HG03469 (cell line): ENCODE results near the gene KCNK3.
"Not testable (repeated sequence)": the region's sequence is repeated elsewhere in the genome, so short reads cannot be mapped to it uniquely, and the experiment has no call there.

Source experiments
- ATAC-seq: cut with Tn5 transposase; IDR thresholded peaks from one replicate; pipeline ENCODE4 v1.9.1; 2021; ENCODE audit warnings: mild to moderate bottlenecking, moderate library complexity, moderate number of reproducible peaks; ENCODE audit not compliant: unreplicated experiment

Gene KCNK3

DNA sequence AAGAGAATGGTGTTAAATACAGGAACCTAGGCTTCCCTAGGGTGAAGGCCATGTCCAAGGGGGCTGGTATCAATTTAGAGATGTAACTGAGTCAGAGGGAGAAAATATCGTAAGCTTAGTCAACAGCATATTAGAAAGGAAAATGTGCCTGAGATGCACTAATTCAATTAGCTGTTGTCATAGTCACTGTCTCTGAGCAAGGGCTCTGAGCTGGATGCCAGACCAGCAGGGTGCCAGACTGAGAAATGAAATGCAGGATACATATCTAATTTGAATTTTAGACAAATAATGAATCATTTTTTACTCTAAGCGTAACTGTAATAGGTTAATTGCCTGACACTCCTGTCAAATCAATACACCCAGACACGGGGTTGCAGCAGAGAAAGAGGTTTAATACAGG is 60.1 kb downstream of the KCNK3 start:
- no peak for ATAC-seq

DNA sequence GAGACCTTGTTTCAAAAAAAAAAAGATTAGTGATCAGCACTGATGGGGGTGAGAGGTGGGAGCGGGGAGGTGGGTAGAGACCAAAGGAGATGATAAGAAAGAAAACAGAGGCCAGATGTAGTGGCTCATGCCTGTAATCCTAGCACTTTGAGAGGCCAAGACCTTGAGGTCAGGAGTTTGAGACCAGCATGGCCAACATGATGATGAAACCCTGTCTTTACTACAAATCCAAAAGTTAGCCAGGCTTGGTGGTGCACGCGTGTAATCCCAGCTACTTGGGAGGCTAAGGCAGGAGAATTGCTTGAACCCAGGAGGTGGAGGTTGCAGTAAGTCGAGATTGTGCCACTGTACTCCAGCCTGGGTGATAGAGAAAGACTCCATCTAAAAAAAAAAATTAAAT is 62.0 kb downstream of the KCNK3 start:
- no peak for ATAC-seq

GRCh38 chr2:26754972-26755670 is 62.6 kb downstream of the KCNK3 start:
- ATAC-seq: no peak

GRCh38 chr2:26756337-26756736 is 63.8 kb downstream of the KCNK3 start:
- ATAC-seq: no peak

DNA sequence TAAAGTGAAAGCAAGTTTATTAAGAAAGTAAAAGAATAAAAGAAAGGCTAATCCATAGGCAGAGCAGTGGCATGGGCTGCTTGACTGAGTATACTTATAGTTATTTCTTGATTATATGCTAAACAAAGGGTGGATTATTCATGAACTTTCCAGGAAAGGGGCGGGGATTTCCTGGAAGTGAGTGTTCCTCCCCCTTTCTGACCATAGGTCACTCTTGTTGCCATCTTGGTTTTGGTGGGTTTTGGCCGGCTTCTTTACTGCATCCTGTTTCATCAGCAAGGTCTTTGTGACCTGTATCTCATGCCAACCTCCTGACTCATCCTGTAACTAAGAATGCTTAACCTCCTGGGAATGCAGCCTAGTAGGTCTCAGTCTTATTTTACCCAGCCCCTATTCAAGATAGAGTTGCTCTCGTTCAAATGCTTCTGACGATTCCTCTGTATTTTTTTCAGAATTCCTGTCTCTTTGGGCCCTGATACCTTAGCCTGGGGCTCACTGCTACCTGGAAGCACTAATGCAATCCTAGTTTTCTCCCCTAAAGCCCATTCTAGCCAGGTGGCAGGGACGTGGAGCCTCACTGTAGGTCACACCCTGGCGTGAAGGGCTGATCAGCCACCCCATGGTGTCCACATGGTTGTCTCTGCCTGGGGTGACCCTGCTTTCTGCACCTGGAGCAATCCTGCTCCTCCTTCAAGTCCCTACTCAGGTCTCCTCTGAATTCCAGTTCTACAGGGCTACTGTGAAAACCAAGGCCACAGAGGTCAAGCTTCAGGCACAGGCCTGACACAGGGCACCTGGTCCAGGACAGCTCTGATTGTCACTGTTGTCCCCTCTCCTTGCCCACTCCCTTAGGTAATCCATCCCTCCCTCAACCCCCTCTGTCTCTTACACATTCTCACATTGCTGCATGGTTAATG is 65.6 kb downstream of the KCNK3 start:
- ATAC-seq: no peak

- ATAC-seq: no peak
Measured at GRCh38 chr2:26758790-26759321, 66.3 kb downstream of the KCNK3 start.

- no peak for ATAC-seq
Measured at GRCh38 chr2:26759845-26760244, 67.3 kb downstream of the KCNK3 start.

GRCh38 chr2:26760991-26761390 is 68.5 kb downstream of the KCNK3 start:
- not testable (repeated sequence) for ATAC-seq

GRCh38 chr2:26763019-26763418 is 70.5 kb downstream of the KCNK3 start:
- no peak for ATAC-seq

- ATAC-seq: no peak
Measured at GRCh38 chr2:26764078-26764887, 71.8 kb downstream of the KCNK3 start, which contains the start of gene SLC35F6. SLC35F6 (plus strand) TSS chr2:26764284; CDS start chr2:26764350, 66 bp downstream.

DNA sequence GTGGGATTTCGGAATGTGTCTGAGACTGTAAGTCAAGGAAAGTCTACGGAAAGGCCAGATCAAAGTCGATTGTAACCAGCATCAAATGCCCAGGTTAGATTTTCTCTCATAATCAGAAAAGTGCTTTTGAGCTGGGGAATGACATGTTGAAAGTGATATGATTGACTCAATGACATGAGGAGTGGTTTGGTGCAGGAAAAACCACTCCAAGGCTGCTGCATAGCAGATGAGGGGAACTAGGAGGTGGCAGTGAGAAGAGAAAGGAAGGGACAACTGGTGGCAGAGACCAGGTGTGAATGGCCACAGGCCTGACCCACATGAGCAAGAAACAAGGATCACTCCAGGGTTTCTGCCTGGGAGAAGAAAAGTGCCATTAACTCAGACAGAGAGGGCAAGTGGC is 72.4 kb downstream of the KCNK3 start:
- ATAC-seq: no peak

DNA sequence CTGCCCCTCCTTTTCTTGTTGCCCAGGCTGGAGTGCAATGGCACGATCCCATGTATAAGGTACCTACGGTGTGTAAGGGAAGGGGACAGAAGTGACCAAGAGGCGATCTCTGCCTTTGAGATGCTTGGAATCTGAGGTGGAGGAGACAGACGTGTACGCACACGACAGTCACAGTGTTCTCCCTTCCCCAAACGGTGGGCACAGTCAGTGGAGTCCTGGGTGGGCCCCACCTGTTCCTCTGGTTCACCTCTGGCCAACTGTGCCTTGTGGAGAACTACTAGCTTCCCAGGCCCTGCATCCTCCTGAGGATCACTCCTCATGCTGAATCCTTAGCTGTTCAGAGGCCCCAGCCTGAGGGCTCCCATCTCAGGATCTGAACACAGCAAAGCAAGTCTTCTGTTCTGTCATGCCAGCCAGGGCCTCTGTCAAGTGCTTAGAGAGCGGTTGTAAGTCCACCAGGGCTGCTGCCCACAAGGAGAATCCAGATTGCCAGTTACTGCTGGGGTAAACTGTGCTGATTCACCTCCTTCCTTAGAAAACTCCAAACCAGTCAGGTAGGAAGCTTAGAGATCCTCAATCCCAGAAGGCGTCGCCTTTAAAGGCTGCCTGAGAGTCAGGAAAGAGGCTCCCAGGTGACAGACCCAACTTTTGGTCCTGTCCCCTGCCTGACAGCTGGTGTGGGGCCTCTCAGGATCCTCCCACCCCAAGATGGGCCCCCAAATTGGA is 73.1 kb downstream of the KCNK3 start:
- no peak for ATAC-seq

DNA sequence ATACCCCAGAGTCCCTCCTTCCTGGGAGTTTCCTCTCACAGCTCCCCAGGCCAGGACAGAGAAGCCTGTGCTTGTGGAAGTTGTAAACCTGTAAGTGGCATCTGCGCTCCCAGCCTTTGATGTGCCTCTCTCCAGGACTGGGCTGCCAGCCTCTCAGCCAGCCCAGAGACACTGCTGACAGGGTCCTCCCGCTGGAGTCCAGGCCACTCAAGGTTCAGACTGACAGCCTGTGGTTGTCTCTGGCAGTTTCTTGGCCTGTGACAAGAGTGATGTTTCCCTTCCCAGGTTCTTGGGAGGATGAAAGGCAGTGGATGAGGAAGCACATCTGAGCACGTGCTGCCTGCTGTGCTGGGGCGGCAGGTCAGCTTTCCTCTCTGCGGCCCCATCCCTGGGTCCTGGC is 74.6 kb downstream of the KCNK3 start:
- no peak for ATAC-seq

GRCh38 chr2:26767894-26768487 is 75.5 kb downstream of the KCNK3 start:
- ATAC-seq: no peak

- no peak for ATAC-seq
Measured at GRCh38 chr2:26768759-26769088, 76.2 kb downstream of the KCNK3 start.

- ATAC-seq: no peak
Measured at GRCh38 chr2:26769089-26769761, 76.7 kb downstream of the KCNK3 start.

GRCh38 chr2:26770986-26771586 is 78.6 kb downstream of the KCNK3 start:
- ATAC-seq: no peak

DNA sequence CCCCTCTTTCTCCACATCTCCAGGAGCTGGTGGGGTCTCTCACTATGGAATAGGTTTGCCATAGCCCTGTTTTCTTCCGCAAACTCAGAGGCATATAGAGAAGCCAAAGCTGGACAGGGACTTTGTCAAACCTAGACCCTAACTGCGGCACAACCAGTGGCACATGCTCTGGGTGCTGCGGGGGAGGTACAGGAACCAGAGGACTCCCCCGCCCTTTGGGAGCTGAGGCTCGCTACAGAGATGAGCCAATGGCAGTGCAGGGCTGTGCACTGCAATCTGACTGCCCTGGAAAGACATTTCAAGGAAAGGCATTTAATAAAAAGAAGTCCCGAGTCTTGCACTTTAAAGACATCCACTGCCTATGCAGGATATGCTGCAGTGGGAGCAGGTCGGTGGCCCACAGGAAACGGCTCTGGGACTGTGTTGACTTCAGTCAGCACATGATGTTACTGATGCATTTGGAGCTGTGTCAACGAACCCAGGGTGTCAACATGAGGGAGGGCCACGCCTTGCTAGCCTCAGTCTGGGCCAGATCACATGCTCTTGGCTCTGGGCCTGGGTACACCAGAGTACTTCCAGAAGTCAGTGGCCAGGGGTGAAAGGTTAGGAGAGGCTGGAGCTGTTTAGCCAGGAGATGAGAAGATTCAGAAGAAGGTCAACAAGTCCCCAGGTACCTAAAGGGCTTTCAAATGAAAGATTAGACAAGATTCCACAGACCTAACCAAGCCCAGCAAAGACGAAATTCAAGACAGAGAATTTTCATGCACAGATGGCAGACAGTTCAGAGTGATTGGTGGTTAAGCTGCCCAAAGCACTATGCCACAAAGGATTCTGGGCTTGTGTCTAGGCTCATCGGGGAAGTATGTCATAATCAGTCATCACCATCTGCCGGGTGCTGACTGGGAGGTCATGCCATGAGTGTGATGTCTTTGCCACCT is 79.8 kb downstream of the KCNK3 start:
- no peak for ATAC-seq
